ENCODE data around the gene DOK7.
"Not testable (repeated sequence)": the region's sequence is repeated elsewhere in the genome, so short reads cannot be mapped to it uniquely, and the experiment has no call there.

DOK7 gene

DNA sequence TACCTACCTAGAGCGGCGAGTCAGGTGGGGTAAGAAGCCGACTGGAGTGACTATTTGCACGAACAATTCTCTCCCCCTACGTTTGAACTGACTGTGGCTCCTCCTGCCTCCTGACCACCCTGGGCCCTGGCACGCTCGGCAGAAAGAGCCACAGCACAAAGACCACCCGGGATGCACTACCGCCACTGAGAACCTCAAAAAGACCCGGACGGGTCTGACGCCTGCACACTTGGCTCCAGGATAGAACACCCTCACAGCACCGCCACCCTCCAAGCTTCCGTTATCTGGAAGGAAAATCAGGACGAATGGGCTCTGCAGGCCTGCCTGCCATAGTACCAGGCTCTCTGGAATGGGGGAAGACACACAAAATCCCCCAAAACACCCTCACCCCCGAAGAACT is 66.9 kb downstream of the DOK7 start:
- peaks cover 32% of the 10 kb centered on the region for H3K4me1 Mint-ChIP-seq
- H3K4me3 Mint-ChIP-seq = peak overlapping the region; percentile 99
- peaks cover 22% of the 10 kb centered on the region for H3K27me3 Mint-ChIP-seq
- peak overlapping the region; percentile 14 for H3K27ac Mint-ChIP-seq
- H3K9me3 Mint-ChIP-seq = peaks cover under 1% of the 10 kb centered on the region
- CTCF ChIA-PET = no interaction called here
- H3K36me3 Mint-ChIP-seq = peaks cover 16% of the 10 kb centered on the region
- no peak for DNase-seq

- Mint-ChIP-seq H3K27me3 (peaks cover 29% of the 10 kb centered on the region), H3K36me3 (peaks cover 16% of the 10 kb centered on the region), H3K4me3 (peak overlapping the region; percentile 99), H3K9me3 (peaks cover 4% of the 10 kb centered on the region), H3K27ac (no peak overlapping the region), H3K4me1 (peaks cover 32% of the 10 kb centered on the region)
- CTCF ChIA-PET = no interaction called here
- no peak for DNase-seq
These were observed 67.7 kb downstream of the DOK7 start for GRCh38 chr4:3530663-3531254.

GRCh38 chr4:3531318-3531878 is 68.3 kb downstream of the DOK7 start:
- Mint-ChIP-seq H3K27me3 (peaks cover 33% of the 10 kb centered on the region), H3K9me3 (peaks cover 4% of the 10 kb centered on the region), H3K4me1 (peaks cover 32% of the 10 kb centered on the region), H3K36me3 (peaks cover 16% of the 10 kb centered on the region), H3K27ac (peak overlapping the region; percentile 33), H3K4me3 (peak overlapping the region; percentile 99)
- CTCF ChIA-PET = no interaction called here
- no peak for DNase-seq

DNA sequence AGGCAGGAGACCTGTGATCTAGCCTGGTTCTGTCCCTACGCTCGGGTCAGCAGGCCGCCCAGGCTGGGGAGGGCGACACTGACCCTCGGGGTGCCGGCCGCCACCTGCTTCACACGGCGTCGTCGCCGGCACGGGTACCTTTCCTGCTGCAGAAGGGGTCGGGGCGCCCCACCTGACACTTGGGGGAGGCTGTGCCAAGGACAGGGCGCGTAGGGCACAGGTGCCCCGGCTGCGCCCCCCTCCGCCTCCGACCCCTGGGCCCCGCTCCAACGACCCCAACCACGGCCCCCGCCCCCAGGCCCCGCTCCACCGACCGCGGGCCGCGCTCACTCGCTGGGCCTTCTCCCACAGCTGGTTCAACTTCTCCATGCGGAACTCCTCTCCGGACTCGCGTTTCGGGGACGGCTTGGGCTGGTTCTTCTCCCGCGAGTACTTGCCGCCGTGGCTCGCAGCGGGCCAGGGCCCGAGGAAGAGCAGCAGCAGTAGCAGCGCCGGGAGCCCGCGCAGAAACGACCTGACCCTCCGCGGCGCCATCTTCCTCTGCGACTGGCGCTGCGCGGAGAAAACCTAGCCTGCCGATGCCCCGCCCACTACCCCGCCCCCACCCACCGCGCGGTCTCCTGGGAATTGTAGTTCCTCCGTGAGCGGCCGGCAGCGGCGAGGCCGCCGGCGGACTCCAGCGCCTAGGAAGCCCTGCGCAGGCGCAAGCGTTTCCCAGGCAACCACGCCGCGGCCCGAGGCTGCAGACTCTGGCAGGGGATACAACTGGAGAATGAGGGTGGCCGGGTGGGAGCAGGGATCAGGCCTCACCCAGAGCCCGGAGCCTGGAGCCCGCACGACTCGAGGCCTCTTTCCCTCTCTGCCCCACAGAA is 69.0 kb downstream of the DOK7 start, which contains the start of gene LRPAP1:
LRPAP1 (minus strand) TSS at position 544 of the 872 bp plus-strand sequence; CDS start at position 534, 10 bp downstream.
- Mint-ChIP-seq H3K27me3 (peaks cover 33% of the 10 kb centered on the region), H3K9me3 (peaks cover 4% of the 10 kb centered on the region), H3K4me1 (peaks cover 32% of the 10 kb centered on the region), H3K4me3 (peak within 1 kb of the TSS; percentile 99), H3K36me3 (peaks cover 16% of the 10 kb centered on the region), H3K27ac (peak within 1 kb of the TSS; percentile 90)
- CTCF ChIA-PET = no interaction called here
- peak; percentile 89 for DNase-seq

DNA sequence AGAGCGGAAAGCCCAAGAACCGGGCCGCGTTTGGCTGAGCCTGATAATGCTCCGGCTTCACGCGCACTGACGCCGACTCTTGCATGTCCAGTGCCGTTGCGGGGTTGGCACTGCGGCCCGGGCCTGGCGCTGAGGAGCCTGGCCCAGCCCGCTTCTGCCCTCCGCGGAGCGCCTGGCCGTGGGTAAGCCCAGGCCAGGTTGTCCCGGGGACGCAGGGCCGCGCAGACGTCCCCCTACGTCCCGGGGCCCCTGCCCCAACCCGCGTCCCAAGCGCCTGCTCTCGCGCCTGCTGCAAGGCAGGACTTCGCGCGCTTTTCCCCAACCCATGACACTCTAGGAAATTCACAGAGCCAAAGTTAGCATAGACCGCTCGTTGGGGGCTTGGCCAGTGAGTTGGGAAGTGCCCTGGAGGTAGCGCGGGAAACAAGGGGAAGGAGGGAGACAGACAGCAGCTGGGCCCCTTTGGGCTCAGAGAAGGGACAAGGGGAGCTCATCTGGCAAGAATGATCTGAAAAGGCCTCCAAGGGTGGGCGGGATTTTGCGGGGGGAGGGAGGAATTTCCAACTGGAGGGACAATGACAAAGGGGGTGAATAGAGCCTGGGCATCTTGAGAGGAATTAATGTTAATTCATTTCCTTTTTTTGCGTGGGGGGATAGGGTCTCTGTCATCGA is 69.8 kb downstream of the DOK7 start:
- peaks cover 4% of the 10 kb centered on the region for H3K9me3 Mint-ChIP-seq
- CTCF ChIA-PET = no interaction called here
- H3K36me3 Mint-ChIP-seq = peaks cover 16% of the 10 kb centered on the region
- H3K4me3 Mint-ChIP-seq = peak overlapping the region; percentile 99
- H3K27ac Mint-ChIP-seq = no peak overlapping the region
- no peak for DNase-seq
- peaks cover 33% of the 10 kb centered on the region for H3K27me3 Mint-ChIP-seq
- peaks cover 32% of the 10 kb centered on the region for H3K4me1 Mint-ChIP-seq

GRCh38 chr4:3533423-3533820 is 70.3 kb downstream of the DOK7 start:
- Mint-ChIP-seq H3K27ac (no peak overlapping the region), H3K4me1 (peaks cover 28% of the 10 kb centered on the region), H3K4me3 (peak overlapping the region; percentile 56), H3K36me3 (peaks cover 10% of the 10 kb centered on the region), H3K27me3 (peaks cover 33% of the 10 kb centered on the region), H3K9me3 (peaks cover 4% of the 10 kb centered on the region)
- no peak for DNase-seq
- CTCF ChIA-PET = no interaction called here

DNA sequence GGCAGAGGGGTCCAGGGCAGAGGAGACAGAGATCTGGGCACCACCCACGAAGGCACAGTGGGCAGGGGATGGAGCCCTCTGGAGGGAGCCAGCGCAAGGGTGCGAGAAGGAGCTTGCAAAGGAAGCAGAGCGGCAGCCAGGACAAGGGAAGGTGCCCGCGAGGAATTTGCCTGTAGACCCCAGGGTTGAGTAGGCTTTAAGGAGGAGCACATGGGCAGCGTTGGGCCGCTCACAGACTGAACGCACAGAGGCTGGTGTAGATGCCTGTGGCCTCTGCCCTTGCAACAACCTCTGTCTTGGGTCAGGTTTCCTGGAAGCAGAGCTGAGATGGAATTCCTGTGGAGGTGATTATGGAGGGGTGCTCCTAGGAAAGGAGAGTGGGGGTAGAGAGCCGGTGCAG is 72.7 kb downstream of the DOK7 start:
- H3K9me3 Mint-ChIP-seq, H3K27ac Mint-ChIP-seq, CTCF ChIA-PET: not testable (repeated sequence)

GRCh38 chr4:3538906-3539305 is 75.8 kb downstream of the DOK7 start:
- H3K9me3 Mint-ChIP-seq, H3K4me3 Mint-ChIP-seq, H3K27ac Mint-ChIP-seq, DNase-seq, CTCF ChIA-PET, H3K4me1 Mint-ChIP-seq, H3K36me3 Mint-ChIP-seq: not testable (repeated sequence)
- H3K27me3 Mint-ChIP-seq = peaks cover 19% of the 10 kb centered on the region

More for the DNA sequence above, 72.7 kb downstream of the DOK7 start:
- not testable (repeated sequence) for H3K36me3 Mint-ChIP-seq, H3K4me3 Mint-ChIP-seq, DNase-seq
- H3K27me3 Mint-ChIP-seq = peaks cover 33% of the 10 kb centered on the region
- peaks cover 14% of the 10 kb centered on the region for H3K4me1 Mint-ChIP-seq

DNA sequence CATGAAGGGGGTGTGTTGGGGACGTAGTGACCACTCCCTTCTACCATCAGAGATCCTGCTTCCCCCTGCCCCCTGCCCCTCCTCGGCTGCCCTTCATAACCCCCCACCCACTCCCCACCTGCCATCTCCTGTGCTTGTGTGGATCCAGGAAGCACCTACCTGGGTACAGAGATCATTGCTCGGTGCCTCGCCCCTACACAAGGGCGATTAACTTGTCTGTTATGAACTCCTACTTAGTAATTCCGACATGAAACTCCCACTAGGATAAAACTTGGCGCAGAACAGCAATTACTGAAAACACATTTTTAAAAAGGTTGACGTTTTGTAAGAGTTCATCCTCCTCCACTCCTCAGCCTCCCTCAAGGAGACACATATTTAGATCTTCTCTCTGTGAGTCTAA is 80.3 kb downstream of the DOK7 start:
- H3K27ac Mint-ChIP-seq, H3K9me3 Mint-ChIP-seq, H3K4me1 Mint-ChIP-seq, DNase-seq, CTCF ChIA-PET, H3K27me3 Mint-ChIP-seq, H3K36me3 Mint-ChIP-seq, H3K4me3 Mint-ChIP-seq: not testable (repeated sequence)
